SK-N-SH treated with all-trans-retinoic acid at 6 μM for 48 hours (cell line): ENCODE measurements around the gene IP6K3.

ENCODE experiments used
- ATAC-seq: fragments of 200-7000 bp; cut with Tn5 transposase; 3 replicates; pipeline ENCODE4 v1.9.1; 2020; ENCODE audit warnings: mild to moderate bottlenecking, moderate library complexity
- ARNTL ChIP-seq: fragments of 450-650 bp; formaldehyde crosslinking; IDR thresholded peaks from 2 replicates; pipeline ENCODE4 v1.5.0; 2020; ENCODE audit warnings: low read depth, mild to moderate bottlenecking, moderate library complexity, borderline replicate concordance
- BACH2 ChIP-seq: fragments of 250-450 bp; sonication (Bioruptor Pico); IDR thresholded peaks from 2 replicates; pipeline ENCODE4 v1.9.0; 2021; ENCODE audit warnings: mild to moderate bottlenecking, borderline replicate concordance
- CSDC2 ChIP-seq: fragments of 250-450 bp; sonication (Bioruptor Pico); IDR thresholded peaks from 2 replicates; pipeline ENCODE4 v1.5.0; 2020; ENCODE audit warnings: mild to moderate bottlenecking, moderate library complexity
- ESRRG ChIP-seq: fragments of 250-450 bp; sonication (Bioruptor Pico); IDR thresholded peaks from 2 replicates; pipeline ENCODE4 v1.6.1; 2021; ENCODE audit warnings: mild to moderate bottlenecking
- ISL1 ChIP-seq: fragments of 250-450 bp; sonication (Bioruptor Pico); IDR thresholded peaks from 2 replicates; pipeline ENCODE4 v2.1.2; 2022; ENCODE audit warnings: mild to moderate bottlenecking, moderate library complexity
- OSR1 ChIP-seq: fragments of 250-450 bp; sonication (Bioruptor Pico); IDR thresholded peaks from 2 replicates; pipeline ENCODE4 v1.8.0; 2022; ENCODE audit warnings: moderate library complexity, mild to moderate bottlenecking, inconsistent platforms
- PATZ1 ChIP-seq: fragments of 250-450 bp; sonication (Bioruptor Pico); IDR thresholded peaks from 2 replicates; pipeline ENCODE4 v1.8.0; 2020; ENCODE audit warnings: mild to moderate bottlenecking, moderate library complexity, borderline replicate concordance
- PPARA ChIP-seq: fragments of 250-450 bp; sonication (Bioruptor Pico); IDR thresholded peaks from 2 replicates; pipeline ENCODE4 v1.5.0; 2020; ENCODE audit warnings: mild to moderate bottlenecking, borderline replicate concordance
- RARB ChIP-seq: fragments of 250-450 bp; sonication (Bioruptor Pico); IDR thresholded peaks from 2 replicates; pipeline ENCODE4 v1.8.0; 2021; ENCODE audit warnings: mild to moderate bottlenecking, moderate library complexity
- SNAI2 ChIP-seq: fragments of 250-450 bp; sonication (Bioruptor Pico); IDR thresholded peaks from 2 replicates; pipeline ENCODE4 v1.5.0; 2020; ENCODE audit warnings: mild to moderate bottlenecking, moderate library complexity
- TCF4 ChIP-seq: fragments of 250-450 bp; sonication (Bioruptor Pico); IDR thresholded peaks from 2 replicates; pipeline ENCODE4 v1.8.0; 2021; ENCODE audit warnings: mild to moderate bottlenecking, moderate library complexity, borderline replicate concordance
- TOX ChIP-seq: fragments of 250-450 bp; sonication (Bioruptor Pico); IDR thresholded peaks from 2 replicates; pipeline ENCODE4 v1.8.0; 2021; ENCODE audit warnings: mild to moderate bottlenecking, moderate library complexity, borderline replicate concordance
- ZC3H10 ChIP-seq: fragments of 250-450 bp; sonication (Bioruptor Pico); IDR thresholded peaks from 2 replicates; pipeline ENCODE4 v1.5.1; 2021; ENCODE audit warnings: mild to moderate bottlenecking, moderate library complexity
- ZFP30 ChIP-seq: fragments of 450-650 bp; formaldehyde crosslinking; IDR thresholded peaks from 2 replicates; pipeline ENCODE4 v1.5.0; 2022; ENCODE audit warnings: mild to moderate bottlenecking, moderate library complexity
- ZNF565 ChIP-seq: fragments of 450-650 bp; formaldehyde crosslinking; conservative IDR thresholded peaks from 2 replicates; pipeline ENCODE4 v1.5.0; 2020; ENCODE audit warnings: low read depth, mild to moderate bottlenecking, moderate library complexity
- ZNF8 ChIP-seq: fragments of 450-650 bp; formaldehyde crosslinking; IDR thresholded peaks from 2 replicates; pipeline ENCODE4 v1.5.0; 2020; ENCODE audit warnings: mild to moderate bottlenecking, moderate library complexity
- TF ChIP-seq, protein P1 (sequence below): fragments of 250-450 bp; sonication (Bioruptor Pico); IDR thresholded peaks from 2 replicates; pipeline ENCODE4 v1.8.0; 2021; ENCODE audit warnings: low read depth, mild to moderate bottlenecking, moderate library complexity, borderline replicate concordance
- TF ChIP-seq, protein P2 (sequence below): fragments of 250-450 bp; sonication (Bioruptor Pico); IDR thresholded peaks from 2 replicates; pipeline ENCODE4 v1.5.1; 2021; ENCODE audit warnings: mild to moderate bottlenecking, moderate library complexity
- TF ChIP-seq, protein P3 (sequence below): fragments of 250-450 bp; sonication (Bioruptor Pico); IDR thresholded peaks from 2 replicates; pipeline ENCODE4 v1.5.0; 2020; ENCODE audit warnings: mild to moderate bottlenecking, moderate library complexity

Gene IP6K3

GRCh38 chr6:33688451-33689147 lies 58.1 kb downstream of the IP6K3 start:
- no peak for TF ChIP-seq RARB (CRISPR knock-in tag)
- TF ChIP-seq ZFP30 (CRISPR knock-in tag) = no peak
- TF ChIP-seq PPARA (CRISPR knock-in tag) = no peak
- TF ChIP-seq OSR1 (CRISPR knock-in tag) = no peak
- no peak for TF ChIP-seq PATZ1 (CRISPR knock-in tag)
- TF ChIP-seq ARNTL (CRISPR knock-in tag) = no peak
- TF ChIP-seq ISL1 (CRISPR knock-in tag) = no peak
- TF ChIP-seq TCF4 (CRISPR knock-in tag) = no peak
- no peak for TF ChIP-seq BACH2
- TF ChIP-seq, protein P1, sequence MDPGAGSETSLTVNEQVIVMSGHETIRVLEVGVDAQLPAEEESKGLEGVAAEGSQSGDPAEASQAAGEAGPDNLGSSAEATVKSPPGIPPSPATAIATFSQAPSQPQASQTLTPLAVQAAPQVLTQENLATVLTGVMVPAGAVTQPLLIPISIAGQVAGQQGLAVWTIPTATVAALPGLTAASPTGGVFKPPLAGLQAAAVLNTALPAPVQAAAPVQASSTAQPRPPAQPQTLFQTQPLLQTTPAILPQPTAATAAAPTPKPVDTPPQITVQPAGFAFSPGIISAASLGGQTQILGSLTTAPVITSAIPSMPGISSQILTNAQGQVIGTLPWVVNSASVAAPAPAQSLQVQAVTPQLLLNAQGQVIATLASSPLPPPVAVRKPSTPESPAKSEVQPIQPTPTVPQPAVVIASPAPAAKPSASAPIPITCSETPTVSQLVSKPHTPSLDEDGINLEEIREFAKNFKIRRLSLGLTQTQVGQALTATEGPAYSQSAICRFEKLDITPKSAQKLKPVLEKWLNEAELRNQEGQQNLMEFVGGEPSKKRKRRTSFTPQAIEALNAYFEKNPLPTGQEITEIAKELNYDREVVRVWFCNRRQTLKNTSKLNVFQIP (CRISPR knock-in tag) = no peak
- TF ChIP-seq, protein P2, sequence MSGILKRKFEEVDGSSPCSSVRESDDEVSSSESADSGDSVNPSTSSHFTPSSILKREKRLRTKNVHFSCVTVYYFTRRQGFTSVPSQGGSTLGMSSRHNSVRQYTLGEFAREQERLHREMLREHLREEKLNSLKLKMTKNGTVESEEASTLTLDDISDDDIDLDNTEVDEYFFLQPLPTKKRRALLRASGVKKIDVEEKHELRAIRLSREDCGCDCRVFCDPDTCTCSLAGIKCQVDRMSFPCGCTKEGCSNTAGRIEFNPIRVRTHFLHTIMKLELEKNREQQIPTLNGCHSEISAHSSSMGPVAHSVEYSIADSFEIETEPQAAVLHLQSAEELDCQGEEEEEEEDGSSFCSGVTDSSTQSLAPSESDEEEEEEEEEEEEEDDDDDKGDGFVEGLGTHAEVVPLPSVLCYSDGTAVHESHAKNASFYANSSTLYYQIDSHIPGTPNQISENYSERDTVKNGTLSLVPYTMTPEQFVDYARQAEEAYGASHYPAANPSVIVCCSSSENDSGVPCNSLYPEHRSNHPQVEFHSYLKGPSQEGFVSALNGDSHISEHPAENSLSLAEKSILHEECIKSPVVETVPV (CRISPR knock-in tag) = no peak
- no peak for TF ChIP-seq ZC3H10 (CRISPR knock-in tag)
- TF ChIP-seq, protein P3, sequence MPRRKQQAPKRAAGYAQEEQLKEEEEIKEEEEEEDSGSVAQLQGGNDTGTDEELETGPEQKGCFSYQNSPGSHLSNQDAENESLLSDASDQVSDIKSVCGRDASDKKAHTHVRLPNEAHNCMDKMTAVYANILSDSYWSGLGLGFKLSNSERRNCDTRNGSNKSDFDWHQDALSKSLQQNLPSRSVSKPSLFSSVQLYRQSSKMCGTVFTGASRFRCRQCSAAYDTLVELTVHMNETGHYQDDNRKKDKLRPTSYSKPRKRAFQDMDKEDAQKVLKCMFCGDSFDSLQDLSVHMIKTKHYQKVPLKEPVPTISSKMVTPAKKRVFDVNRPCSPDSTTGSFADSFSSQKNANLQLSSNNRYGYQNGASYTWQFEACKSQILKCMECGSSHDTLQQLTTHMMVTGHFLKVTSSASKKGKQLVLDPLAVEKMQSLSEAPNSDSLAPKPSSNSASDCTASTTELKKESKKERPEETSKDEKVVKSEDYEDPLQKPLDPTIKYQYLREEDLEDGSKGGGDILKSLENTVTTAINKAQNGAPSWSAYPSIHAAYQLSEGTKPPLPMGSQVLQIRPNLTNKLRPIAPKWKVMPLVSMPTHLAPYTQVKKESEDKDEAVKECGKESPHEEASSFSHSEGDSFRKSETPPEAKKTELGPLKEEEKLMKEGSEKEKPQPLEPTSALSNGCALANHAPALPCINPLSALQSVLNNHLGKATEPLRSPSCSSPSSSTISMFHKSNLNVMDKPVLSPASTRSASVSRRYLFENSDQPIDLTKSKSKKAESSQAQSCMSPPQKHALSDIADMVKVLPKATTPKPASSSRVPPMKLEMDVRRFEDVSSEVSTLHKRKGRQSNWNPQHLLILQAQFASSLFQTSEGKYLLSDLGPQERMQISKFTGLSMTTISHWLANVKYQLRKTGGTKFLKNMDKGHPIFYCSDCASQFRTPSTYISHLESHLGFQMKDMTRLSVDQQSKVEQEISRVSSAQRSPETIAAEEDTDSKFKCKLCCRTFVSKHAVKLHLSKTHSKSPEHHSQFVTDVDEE = no peak
- no peak for ATAC-seq

DNA sequence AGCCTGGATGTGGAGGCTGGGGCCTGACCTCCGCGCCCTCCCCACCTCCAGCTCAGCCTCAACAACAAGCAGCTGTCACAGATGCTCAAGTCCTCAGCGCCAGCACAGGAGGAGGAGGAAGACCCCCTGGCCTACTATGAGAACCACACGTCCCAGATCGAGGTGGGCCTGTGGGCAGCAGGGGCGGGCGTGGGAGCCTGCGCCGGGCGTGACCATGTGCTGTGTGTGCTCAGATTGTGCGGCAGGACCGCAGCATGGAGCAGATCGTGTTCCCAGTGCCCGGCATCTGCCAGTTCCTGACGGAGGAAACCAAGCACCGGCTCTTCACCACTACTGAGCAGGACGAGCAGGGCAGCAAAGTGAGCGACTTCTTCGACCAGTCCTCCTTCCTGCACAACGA lies 58.7 kb downstream of the IP6K3 start:
- TF ChIP-seq BACH2 = no peak
- no peak for TF ChIP-seq ISL1 (CRISPR knock-in tag)
- TF ChIP-seq TOX (CRISPR knock-in tag) = no peak
- no peak for TF ChIP-seq ESRRG
- no peak for ATAC-seq

DNA sequence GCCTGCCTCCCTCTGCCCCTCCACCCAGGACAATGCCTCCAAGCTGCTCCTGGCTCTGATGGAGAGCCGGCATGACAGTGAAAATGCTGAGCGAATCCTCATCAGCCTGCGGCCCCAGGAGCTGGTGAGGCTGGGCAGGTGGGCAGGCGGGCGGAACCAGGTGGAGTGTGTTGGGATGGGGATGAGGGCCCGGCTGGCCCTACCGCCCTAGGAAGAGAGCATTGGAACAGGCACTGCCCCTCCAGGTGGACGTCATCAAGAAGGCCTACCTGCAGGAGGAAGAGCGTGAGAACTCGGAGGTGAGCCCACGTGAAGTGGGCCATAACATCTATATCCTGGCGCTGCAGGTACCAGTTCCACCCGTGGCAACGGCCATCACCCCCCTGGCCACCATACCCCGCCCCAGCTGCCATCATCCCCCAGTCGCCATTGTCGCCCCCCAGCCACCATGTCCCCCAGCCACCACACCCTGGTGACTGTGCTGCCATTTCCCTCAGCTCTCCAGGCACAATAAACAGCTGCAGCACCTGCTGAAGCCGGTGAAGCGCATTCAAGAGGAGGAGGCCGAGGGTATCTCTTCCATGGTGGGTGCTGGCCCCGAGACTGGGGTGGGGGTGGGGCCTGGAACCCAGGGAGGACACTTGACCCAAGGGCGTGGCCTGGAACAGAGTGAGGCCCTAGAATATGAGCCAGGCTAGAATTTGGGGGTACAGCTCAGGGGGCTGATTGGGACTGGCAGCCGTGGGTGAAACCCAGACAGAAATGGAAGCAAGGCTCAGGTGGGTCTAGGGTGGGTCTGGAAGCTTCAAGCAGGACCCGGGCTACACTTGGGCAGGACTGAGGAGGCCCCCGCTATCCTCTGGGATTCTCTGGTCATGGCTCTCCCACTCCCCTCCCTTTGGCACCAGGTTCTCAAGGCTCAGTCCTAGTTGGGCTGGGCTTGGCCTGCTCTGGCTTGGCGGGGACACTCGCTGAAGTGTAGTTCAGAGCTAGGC lies 59.4 kb downstream of the IP6K3 start:
- no peak for ATAC-seq
- TF ChIP-seq ZC3H10 (CRISPR knock-in tag) = no peak
- TF ChIP-seq TCF4 (CRISPR knock-in tag) = no peak

DNA sequence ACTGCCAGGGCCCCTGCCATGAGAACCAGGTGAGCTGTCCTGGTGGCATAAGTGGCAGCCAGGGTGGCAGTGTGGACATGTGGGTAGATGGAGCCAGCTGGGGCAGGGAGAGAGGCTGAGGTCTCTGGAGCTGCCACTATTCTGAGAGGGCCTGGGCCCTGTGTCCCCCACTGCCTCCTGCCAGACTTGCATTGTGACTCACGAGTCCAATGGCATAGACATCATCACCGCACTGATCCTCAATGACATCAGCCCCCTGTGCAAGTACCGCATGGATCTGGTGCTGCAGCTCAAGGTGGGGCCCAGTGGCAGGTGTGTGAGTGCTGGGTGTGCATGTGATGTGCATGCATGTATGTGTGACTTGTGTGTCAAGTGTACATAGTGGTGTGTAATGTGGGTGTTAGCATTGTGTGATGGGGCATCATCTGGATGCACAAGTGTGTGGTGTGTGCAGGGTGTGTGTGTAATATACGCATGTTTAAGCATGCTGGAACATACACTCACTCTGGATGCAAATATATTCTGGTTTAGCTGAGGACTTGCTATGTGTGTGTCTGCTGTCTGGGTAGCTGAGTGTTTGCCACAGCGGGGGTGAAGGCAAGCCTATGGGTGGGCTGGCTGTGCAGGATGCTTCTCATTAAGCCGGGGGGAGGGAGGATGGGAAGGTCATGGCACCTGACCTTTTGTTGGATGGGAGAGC lies 60.3 kb downstream of the IP6K3 start:
- TF ChIP-seq ZNF8 (CRISPR knock-in tag) (no peak), CSDC2 (no peak), SNAI2 (no peak), PATZ1 (CRISPR knock-in tag) (no peak), ESRRG (no peak), TOX (CRISPR knock-in tag) (no peak), ZNF565 (CRISPR knock-in tag) (no peak), ZC3H10 (CRISPR knock-in tag) (no peak)
- TF ChIP-seq, protein P2 (CRISPR knock-in tag) = no peak
- no peak for ATAC-seq
